Left renal pelvis (tissue), 4 donors: ENCODE data around the gene ABHD8. TPM values are rescaled to one million over a fixed set of nuclear protein-coding genes. Genes with fewer than 3 reads are reported as not detected.

Experiments
- DNase-seq, 4 donors: peaks; one replicate each; pipeline ENCODE4 v3.0.0-alpha.2; 2013; ENCODE audit warnings: low read depth in 4 of 4, low spot score in 3 of 4
- polyA plus RNA-seq, 4 donors: library from polyadenylated mRNA; unstranded; fragments of 120-200 nt; gene quantifications; one replicate each; pipeline ENCODE4 v1.2.1, GENCODE V29; 2013; ENCODE audit not compliant: insufficient read length in 4 of 4

The ABHD8 gene
- polyA plus RNA-seq, 4 donors = 7.8 to 13.5 (median 10.3) TPM

DNA sequence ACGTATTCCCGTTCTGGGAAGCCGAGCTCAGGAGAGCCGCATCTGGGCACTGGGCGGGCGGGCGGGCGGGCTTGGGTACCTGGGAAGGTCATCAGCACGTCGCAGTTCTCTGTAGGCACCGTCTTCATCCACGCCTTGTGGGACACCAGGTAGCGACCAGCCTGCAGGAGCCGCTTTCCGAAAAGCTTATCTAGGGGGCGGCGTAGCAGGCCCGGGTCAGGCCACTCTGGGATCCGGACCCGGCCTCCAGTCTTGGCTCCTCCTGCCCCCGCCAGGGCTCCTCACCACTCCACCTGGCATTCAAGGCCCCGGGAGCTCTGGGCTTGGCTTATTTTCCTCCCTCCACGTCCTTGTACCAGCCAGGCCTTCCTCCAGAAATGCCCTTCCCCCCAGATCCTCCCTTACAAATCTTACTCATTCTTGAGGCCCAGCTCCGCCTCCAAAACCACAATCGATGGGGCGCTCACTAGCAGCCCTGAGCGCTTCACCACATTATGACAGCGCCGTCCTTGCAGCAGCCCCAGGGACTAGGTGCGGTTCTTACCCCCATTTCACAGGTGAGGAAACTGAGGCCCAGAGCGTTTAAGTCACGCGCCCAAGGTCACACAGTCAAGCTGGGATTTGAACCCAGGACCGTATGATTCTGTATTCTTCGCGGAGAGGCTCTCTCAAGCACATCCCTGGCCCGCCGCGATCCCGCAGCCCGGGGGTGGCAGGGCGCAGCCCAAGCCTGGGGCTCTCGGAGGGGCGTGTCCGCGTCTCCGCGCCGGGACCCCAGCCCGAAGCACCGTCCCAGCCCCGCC lies 30.6 kb upstream of the ABHD8 start:
- DNase-seq = no peak

DNA sequence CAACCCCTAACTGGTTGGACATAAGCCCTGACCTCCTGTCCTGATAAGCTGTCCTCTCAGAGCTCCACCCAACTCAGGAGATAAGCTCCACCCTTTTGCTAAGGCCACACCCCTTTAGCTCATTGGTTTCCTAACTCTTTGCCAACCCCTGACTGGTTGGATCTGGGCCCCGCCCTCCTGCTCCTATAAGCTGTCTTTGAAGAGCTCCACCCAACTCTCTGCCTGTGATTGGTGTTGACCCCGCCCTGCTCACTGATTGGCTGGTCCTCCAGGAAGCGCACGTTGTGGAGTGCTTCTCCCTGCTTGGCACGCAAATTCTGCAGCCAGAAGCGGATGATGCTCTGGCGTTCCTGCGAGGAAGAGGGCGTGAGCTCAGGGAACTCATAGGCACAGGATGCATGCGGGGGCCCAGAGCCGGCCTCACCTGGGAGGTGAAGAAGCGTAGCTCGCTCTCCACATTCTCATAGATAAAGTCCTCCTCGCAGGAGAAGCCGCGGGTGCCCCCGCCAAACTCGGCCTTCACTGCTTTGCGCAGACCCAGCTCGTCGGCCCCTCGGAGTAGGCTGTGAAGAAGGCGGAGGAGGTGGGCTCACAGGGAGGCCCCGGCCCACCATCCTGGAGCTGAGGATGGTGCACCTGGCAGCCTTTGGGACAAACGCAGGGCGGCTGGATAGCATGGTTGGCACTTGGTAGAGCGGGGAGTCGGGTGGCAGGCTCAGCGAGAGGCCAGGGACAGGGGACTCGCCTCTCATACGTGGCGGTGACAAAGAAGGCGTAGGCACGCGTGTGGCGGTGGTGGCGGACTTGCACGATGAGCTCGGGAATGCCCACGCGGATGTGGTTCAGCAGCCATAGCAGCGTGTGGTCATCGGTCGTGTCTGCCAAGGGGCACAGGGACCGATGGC lies 29.7 kb upstream of the ABHD8 start:
- no peak for DNase-seq

- no peak for DNase-seq
Observed at GRCh38 chr19:17332360-17332676, 29.1 kb upstream of the ABHD8 start.

GRCh38 chr19:17331045-17331558 lies 27.9 kb upstream of the ABHD8 start:
- DNase-seq = no peak

- DNase-seq = no peak
Observed at GRCh38 chr19:17330262-17331044, 27.2 kb upstream of the ABHD8 start.

DNA sequence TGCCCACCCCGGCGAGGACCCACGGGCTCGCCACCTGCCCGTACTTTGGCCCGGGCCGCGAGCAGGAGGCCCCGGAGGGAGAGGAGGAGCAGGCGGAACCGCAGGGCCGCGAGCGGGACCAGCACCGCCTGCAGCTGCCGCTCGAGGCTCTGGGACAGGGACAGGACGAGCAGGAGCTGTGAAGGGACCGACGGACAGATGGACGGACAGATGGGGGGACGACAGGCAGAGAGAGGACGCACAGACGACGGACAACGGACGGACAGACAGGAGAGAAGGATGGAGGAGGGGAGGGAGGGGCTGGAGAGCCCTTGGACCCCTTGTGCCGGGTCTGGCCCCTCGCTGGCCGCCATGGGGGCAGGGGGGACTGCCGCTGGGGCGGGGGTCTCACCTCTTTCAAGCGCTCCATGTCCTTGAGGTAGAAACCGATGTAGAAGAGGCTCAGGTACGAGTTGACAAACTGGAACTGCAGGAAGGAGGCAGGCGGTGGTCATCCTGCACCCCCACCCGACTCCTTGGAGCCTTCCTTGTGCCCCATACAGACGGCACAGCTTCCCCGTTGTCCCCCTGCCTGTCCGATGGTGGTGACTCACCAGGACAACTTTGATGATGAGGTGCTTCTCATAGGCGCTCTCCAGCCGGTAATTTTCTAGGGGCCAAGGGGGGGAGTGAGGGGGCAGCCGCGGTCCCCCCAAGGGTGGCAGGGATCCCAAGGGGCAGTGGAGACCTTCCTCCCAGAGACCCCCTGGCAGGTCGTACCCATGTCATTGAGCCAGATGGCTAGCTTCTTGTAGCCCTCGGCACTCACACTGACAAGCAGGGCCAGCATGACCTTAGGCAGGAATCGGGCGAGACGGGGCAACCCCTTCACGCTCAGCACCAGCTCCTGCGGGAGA lies 26.4 kb upstream of the ABHD8 start:
- no peak for DNase-seq

DNA sequence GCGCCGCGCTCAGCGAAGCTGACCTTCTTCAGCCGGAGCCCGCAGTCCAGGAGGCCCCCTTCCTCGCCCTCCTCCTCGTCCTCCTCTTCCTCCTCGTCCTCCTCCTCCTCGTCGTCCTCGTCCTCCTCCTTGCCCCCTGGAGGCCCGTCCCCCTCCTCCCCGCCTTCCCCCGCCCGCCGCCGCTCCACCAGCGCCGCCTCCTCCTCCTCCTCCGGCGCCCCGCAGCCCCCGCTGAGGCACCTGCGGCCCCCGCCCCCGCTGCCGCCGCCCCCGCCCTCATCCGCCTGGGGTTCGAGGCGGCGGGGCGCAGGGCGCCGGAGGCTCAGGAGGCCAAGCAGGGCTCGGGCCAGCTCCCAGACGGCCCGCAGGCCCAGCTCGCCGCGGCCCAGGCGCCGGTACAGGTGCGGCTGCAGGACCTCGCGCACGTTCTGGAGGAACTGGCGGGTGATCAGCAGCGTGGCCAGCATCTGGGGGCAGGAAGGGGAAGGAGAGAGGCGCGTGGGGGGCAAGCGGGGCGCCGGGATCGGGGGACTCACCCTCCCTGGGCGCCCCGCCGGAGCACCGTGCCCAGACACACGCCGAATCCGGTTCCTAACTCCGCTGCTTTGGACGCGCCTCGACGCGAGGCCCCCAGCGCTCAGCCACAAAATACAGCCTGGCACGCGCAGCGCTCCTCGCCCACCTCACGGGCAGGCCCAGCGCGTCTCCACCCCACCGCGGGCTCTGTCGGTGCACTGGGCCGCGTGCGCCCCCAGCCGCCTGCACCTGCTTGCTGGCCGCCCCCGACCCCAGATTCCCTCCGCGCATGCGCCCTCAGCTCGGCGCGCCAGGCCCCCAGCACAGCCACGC lies 25.5 kb upstream of the ABHD8 start:
- DNase-seq = no peak

DNA sequence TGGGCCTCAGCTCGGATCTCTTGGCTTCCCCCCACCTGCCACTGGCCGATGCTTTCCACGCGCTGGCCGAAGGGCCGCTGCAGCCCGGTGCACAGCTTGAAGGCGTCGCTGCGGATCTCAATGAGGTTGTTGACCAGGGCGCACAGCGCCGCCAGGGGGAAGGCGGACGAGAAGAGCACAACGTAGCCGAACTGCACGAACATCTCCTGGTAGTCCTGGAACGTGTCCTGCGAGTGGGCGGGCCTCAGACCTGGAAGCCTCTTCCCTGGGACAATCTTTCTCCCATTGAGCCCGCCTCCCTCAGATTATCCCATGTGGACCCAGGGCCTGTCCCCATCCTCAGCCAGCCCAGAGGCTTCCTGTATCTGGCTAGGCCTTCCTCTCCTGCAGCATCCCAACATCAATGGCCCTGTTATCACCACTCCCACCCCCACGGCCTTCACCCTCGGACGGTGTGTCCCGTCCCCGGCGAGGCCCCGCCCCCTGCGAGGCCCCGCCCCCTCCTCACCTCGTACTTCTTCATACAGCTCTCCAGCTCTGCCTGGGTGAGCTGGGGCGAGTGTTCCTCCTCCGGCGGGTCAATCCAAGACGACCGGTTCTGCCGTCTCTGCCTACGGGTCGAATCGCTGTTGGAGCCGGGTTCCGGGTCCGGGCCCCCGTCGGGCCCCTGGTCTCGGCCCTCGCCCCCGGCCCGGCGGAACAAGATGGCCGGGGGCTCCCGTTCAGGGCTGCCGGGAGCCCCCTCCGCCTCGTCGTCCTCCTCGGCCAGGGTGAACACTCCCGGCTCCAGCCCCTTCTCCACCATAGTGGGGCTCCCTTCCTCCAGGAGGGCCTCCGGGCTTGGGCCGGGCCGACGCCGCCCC lies 24.7 kb upstream of the ABHD8 start:
- DNase-seq = peak in 1 of 4 donors; percentile 55

DNA sequence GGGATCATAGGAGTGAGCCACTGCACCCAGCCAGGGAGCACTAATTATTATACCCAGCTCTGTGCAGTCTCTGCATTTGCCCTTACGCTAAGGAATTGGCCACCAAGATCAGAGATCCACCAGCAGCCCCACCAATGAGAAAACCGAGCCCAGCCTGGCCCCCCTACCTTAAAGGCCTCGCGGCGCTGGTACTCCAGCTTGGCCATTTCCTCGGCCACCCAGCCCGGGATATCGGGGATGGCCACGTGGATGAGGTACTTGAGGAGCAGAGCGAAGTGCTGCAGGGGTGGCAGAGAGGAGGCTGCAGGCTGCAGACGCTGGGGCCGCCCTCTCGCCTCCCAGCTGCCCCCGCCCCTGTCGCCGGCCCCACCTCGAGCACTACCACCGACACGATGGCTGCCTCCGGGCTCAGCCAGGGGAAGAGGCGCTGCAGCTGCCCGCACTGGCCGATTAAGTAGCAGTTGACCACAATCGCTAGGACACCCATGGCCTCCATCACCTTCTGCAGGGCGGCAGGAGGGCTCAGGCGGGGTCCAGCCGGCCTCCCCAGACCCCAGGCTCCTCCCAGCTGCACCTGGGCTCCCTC lies 23.9 kb upstream of the ABHD8 start:
- DNase-seq = no peak

- DNase-seq = no peak
Observed at GRCh38 chr19:17326595-17326966, 23.4 kb upstream of the ABHD8 start.

DNA sequence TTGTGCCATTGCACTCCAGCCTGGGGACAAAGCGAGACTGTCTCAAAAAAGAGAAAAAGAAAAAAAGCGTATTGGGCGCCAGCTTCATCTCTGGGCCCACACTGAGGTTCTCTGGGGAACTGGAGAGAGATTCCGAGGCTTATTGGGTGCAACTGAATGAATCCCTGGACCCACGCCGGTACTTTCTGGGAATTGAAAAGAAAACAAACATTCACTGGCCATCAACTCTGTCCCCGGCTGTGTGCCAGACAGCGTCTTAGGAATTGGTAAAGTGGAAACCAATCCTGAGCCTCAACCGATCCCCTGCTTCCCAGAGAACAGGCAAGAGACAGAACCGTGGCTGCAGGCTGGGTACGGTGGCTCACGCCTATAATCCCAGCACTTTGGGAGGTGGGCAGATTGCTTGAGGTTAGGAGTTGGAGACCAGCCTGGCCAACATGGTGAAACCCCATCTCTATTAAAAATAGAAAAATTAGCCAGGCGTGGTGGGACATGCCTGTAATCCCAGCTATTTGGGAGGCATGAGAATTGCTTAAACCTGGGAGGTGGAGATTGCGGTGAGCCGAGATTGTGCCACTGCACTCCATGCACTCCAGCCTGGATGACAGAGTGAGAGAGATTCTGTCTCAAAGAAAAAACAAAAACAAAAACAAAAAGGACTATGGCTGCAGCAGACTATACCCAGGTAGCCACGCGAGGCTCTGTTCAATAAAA lies 22.8 kb upstream of the ABHD8 start:
- DNase-seq = no peak

DNA sequence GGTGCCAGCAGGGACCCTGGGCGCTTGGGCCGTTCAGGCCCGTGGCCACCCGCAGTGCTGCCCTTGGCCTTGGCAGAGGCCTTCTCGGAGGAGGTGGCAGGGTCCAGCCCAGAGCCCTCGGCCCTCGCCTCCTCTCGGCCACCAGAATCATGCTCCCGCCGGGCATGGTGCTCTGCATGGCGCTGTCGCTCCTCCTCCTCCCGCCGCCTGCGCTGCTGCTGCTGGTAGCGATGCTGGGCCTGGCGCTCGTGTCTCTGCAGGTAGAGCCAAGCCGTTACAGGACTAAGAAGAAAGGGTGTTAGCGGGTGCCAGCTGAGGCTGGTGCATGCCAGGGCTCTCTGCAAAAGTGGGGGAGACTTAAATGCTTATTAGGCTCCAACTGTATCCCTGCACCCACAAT lies 21.9 kb upstream of the ABHD8 start:
- no peak for DNase-seq

- DNase-seq = no peak
Observed at GRCh38 chr19:17324357-17325114, 21.3 kb upstream of the ABHD8 start.

GRCh38 chr19:17323964-17324332 lies 20.7 kb upstream of the ABHD8 start:
- no peak for DNase-seq

DNA sequence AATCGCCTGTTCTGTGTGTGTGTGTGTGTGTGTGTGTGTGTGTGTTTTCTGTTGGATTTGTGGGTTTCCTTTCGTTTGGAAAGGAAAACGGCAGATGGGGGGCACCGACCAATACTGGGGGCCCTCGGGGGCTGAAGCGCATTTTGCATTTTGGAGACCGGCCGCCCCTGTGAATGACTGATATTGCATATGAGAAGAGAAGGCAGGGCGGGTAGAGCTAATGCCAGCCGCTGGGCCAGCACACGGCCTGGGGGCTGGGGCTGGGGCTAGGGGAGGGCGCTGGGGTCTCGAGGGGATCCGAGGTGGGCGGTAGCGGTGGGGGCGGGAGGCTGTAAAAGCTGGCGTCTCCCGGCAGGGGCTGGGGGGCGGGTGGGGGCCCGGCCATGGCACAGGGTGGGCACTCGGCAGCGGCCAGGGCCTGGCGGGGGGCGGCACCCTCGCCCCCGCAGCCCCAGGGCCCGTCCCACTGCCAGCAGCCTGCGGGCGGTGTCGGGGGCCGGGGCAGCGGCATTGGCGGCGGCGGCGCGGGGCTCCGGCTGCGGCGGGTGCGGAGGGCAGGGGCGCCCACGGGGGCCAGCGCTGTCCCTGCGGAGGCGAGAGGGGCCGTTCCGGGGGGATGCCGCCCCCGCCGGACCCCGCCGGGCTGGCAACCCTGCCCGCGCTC lies 20.2 kb upstream of the ABHD8 start:
- DNase-seq = no peak

- no peak for DNase-seq
Observed at GRCh38 chr19:17322854-17323253, 19.6 kb upstream of the ABHD8 start.
